B cell (primary cell): ENCODE results near the gene PIWIL4.
"Not testable (repeated sequence)": the region's sequence is repeated elsewhere in the genome, so short reads cannot be mapped to it uniquely, and the experiment has no call there.

Experiments
- CTCF ChIP-seq: fragments of 200-600 bp; IDR thresholded peaks from one replicate; pipeline ENCODE4 v1.8.0; 2022; ENCODE audit warnings: antibody characterized with exemption, mild to moderate bottlenecking
- EZH2 ChIP-seq: IDR thresholded peaks from 2 replicates; pipeline ENCODE4 v1.6.1; 2012; ENCODE audit warnings: borderline replicate concordance, low read depth, mild to moderate bottlenecking, moderate library complexity, low read length; ENCODE audit not compliant: insufficient read depth, poor library complexity, severe bottlenecking

- not testable (repeated sequence) for TF ChIP-seq CTCF, EZH2
These were observed 59.9 kb downstream of the PIWIL4 start for GRCh38 chr11:94627003-94627560.
